ENCODE measurements around the gene NSG1. TPM values are rescaled to one million over a fixed set of nuclear protein-coding genes. Genes with fewer than 3 reads are reported as not detected.
A peak's percentile ranks its signal among the peaks of the same experiment; 100 is the strongest.

NSG1 gene
- total RNA-seq, 2 experiments from 2014 or later, result 1.9 to 2.1 TPM

DNA sequence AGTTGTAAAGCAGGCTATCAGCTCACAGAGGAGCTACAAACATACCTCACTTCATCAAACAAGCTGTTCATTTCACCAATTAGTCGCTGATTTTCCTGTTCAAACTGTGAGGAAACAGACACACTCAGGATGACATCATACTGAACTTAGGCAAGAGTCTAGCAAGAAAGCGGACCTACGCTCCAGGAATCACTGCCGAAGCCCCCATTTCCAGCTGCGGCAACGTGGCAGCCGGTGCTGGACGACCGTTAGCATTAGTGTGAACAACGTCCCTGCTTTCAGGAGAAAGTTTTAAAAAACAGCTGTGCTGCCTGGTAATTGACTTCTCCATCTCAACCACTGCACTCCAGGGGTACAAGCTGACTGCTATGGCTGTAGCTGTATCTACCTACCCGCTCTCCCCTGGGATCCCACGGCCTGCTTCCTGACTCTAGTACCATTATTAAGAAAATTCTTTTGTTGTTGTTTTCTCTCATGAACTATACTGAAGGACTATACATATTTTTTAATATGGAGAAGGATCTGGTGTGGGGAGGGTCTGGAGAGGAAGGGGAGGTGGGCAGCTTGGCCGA lies 38.3 kb downstream of the NSG1 start:
- no peak overlapping the region for H3K27ac Mint-ChIP-seq
- CTCF ChIA-PET, result no interaction called here
- peaks cover 9% of the 10 kb centered on the region for H3K36me3 Mint-ChIP-seq (ENCODE audit: low read depth)
- H3K4me1 Mint-ChIP-seq (ENCODE audit: low read depth), result no peaks in the 10 kb centered on the region
- no peak for DNase-seq
- intact Hi-C loops (cut with micrococcal nuclease), result no loop called here
- H3K9me3 Mint-ChIP-seq, result no peaks in the 10 kb centered on the region
- H3K27me3 Mint-ChIP-seq (ENCODE audit: low read depth), result no peaks in the 10 kb centered on the region
- H3K4me3 Mint-ChIP-seq, result no peak overlapping the region

DNA sequence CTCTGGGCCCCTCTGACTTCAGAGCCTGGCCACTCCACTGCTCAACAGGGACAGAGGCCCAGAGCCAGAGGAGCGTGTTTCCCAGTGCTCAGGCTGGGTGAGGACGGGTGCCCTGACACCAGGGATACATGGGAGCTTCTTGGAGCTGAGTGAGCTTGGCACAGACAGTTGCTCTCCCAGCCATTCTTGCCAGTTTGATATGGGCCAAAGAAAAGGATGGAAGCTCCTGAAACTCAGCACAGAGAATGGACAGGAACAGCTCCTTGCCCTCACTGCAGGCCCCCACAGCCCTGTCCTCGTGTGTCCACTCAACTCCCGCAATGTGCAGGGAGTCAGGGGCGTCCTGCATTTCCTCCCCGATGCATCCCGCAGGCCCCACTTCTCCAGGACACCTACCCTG lies 38.8 kb downstream of the NSG1 start:
- no peak for DNase-seq
- Mint-ChIP-seq H3K9me3 (no peaks in the 10 kb centered on the region), H3K27ac (no peak overlapping the region), H3K36me3 (ENCODE audit: low read depth) (peaks cover 7% of the 10 kb centered on the region), H3K4me1 (ENCODE audit: low read depth) (peaks cover 2% of the 10 kb centered on the region), H3K27me3 (ENCODE audit: low read depth) (no peaks in the 10 kb centered on the region), H3K4me3 (no peak overlapping the region)
- intact Hi-C loops (cut with micrococcal nuclease), result no loop called here
- CTCF ChIA-PET, result no interaction called here

DNA sequence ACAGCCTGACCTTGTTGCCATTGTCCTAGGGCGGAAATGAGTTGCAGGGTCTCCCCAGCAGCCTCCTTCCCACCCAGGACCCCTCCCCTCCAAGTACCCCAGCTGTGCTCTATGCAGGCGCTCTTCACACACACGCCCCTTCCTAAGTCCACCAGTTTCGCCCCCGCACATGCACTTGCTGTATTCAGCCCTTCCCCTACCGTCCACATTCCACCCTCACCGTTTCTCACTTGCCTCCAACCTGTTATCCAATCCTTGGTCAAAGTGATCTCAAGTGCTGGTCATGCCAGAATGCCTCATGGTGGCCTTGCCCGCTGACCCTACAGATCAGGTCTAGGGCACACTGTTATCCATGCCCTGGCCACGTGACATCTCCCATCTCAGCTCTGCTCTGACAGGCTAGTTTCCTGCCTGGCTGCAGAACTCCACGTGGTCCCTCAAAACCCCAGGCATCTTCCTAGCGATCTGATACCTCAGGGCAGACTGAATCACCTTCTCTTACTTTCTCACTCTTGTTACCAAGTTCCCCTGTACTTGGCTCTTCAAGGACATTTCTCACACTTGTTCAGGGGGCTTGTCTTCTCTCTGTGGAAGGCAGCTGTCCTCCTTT lies 39.7 kb downstream of the NSG1 start:
- Mint-ChIP-seq H3K4me1 (ENCODE audit: low read depth) (peaks cover 2% of the 10 kb centered on the region), H3K27ac (peak overlapping the region; percentile 9), H3K36me3 (ENCODE audit: low read depth) (peaks cover 4% of the 10 kb centered on the region), H3K9me3 (no peaks in the 10 kb centered on the region), H3K27me3 (ENCODE audit: low read depth) (no peaks in the 10 kb centered on the region), H3K4me3 (no peak overlapping the region)
- DNase-seq, result no peak
- intact Hi-C loops (cut with micrococcal nuclease), result no loop called here
- CTCF ChIA-PET, result no interaction called here

DNA sequence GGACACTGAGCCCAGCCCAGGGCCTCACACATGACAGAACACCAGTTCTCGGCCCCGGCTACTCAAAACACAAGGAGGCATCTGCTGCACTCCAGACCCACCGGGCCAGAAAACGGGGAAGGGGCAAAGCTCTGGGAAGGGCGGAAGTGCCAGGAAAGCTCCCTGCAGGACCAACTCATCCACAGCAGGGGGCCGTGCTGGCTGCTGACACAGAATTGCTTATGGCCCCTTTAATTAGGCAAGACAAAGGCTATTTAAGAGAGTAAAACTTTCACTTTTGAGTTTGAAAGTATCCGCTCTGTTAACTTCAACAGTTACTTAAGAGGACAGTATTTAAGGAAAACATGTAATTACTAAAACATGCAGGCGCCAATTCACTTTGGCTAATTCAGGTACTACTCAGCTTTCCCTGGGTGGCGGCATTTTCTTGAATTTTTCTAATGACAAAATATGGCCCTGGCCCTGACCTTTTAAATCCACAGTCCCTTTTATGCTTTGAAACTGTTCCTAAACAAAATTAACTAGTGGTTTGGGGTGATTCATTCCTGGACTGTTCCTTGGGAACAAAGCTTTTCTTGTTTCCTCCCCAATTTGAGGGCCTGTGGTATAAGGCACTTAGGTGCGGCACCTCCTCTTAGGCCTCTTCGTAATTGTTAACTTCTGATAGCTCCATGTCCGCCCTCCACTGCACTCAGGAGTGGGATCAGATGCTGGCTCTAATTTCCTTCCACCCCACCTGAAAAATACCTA lies 40.4 kb downstream of the NSG1 start:
- DNase-seq, result no peak
- H3K27ac Mint-ChIP-seq, result no peak overlapping the region
- CTCF ChIA-PET, result interaction anchor here (0.5 kb wide), 1 partner anchor 73 kb away, joined by 3 read pairs; no protein-coding TSS in a partner anchor
- H3K4me1 Mint-ChIP-seq (ENCODE audit: low read depth), result peaks cover 2% of the 10 kb centered on the region
- peaks cover 3% of the 10 kb centered on the region for H3K36me3 Mint-ChIP-seq (ENCODE audit: low read depth)
- intact Hi-C loops (cut with micrococcal nuclease), result no loop called here
- no peaks in the 10 kb centered on the region for H3K27me3 Mint-ChIP-seq (ENCODE audit: low read depth)
- H3K9me3 Mint-ChIP-seq, result no peaks in the 10 kb centered on the region
- no peak overlapping the region for H3K4me3 Mint-ChIP-seq

DNA sequence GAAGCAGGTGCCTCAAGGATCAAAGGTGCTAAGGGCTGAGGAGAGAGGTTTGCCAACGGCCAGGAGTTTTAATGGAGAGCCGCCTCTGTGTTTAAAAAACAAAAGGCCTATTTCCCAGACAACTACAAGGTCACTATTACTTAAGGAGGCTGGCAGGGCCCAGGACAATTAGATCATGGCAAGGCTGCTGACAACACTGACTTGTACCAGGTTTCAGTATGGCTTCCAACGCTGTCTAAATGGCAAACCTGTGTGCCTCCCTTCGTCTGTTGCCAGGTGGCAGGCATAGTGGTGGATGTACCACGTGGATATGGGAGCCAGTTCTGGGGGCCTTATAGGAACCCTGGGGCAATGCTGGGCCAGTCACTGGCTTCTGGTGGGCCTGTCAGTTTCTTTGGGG lies 41.0 kb downstream of the NSG1 start:
- CTCF ChIA-PET, result interaction anchor here (0.5 kb wide), 1 partner anchor 74 kb away, joined by 3 read pairs; no protein-coding TSS in a partner anchor

DNA sequence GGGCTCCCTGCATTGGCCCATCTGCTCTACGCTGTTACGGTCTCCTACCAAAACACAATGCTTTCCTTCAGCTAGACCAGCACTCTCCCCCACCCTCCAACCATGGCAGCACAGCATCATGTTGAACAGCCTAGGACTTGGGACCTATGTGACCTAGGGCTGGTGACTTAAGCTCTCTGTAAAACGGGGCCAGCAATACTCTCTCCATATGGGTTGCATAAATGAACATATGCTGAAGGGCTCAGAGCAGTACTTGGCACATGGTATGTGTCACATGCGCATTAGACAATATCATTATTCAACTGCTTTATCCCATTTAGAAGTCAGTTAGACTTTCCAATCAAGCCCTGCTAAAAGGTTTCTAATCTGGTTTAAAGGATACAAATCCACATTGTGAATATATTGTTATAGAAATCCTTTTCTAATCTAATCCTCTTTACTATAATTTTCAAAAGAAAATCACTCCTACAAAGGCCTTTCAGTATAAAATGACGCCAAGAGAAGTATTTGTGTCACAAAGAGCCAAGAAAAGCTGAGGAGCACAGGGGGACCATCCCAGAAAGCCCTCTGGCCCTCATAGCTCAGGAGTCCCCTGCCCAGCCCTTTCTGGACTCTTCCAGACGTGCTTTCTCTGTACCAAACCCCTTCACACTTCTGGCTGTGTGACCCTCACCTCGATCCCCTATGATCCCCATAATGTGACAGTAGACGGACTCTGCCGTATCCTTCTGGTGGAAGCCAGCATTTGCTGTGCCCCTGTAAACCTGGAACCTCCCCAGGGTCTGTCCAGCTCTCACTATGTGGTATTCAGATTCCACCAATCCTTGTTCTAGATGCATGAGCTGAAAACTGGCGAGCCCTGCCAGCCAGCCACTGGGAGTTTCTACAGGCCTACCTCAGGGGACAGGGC lies 42.3 kb downstream of the NSG1 start:
- Mint-ChIP-seq H3K27ac (no peak overlapping the region), H3K27me3 (ENCODE audit: low read depth) (no peaks in the 10 kb centered on the region), H3K9me3 (no peaks in the 10 kb centered on the region), H3K36me3 (ENCODE audit: low read depth) (peaks cover 2% of the 10 kb centered on the region), H3K4me3 (no peak overlapping the region), H3K4me1 (ENCODE audit: low read depth) (peaks cover 2% of the 10 kb centered on the region)
- intact Hi-C loops (cut with micrococcal nuclease), result no loop called here
- CTCF ChIA-PET, result interaction anchor here (1.0 to 2.5 kb wide), 4 partner anchors 8 to 178 kb away, joined by 3 to 10 read pairs (median 4); no protein-coding TSS in a partner anchor
- no peak for DNase-seq

More for the DNA sequence above, 41.0 kb downstream of the NSG1 start:
- Mint-ChIP-seq H3K9me3 (no peaks in the 10 kb centered on the region), H3K27me3 (ENCODE audit: low read depth) (no peaks in the 10 kb centered on the region), H3K4me3 (no peak overlapping the region), H3K4me1 (ENCODE audit: low read depth) (peaks cover 2% of the 10 kb centered on the region), H3K27ac (no peak overlapping the region), H3K36me3 (ENCODE audit: low read depth) (no peaks in the 10 kb centered on the region)
- no peak for DNase-seq
- intact Hi-C loops (cut with micrococcal nuclease), result no loop called here

DNA sequence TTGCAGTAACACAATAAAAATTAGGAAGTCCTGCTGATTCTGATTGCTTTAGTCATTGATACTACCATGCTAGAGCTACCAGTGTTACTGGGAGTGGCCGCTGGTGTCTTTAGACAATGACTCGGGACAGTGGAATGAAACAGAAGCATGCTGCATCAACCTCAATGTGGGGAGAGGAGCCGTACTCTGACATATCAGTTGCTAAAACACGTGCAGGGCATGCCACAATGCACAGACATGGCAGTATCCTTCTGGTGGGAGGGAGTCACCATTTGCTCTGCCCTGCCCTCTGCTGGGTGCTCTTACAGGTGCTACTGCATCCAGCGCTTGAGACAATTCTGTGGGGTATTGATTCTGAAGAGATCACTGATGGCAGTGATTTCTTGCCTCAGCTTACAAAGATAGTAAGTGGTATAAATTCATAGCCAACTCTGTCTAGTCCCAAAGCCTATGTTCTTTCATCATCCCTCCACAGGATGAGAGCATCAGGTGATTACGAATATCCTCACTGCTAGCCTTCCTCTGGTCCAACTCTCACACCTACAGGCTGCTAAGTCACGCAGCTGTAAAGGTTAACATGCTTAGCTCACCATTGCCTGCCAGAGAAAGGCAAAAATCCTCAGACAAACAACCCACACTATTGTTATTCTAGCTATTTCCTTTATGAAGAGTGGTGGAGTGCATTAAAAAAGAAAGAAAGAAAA lies 43.7 kb downstream of the NSG1 start:
- H3K9me3 Mint-ChIP-seq, result no peaks in the 10 kb centered on the region
- intact Hi-C loops (cut with micrococcal nuclease), result loop anchor here (1.0 to 2.0 kb wide), 3 partner anchors 45 to 178 kb away; no protein-coding TSS in a partner anchor
- H3K36me3 Mint-ChIP-seq (ENCODE audit: low read depth), result peaks cover 2% of the 10 kb centered on the region
- peak; percentile 69 for DNase-seq
- no peak overlapping the region for H3K4me3 Mint-ChIP-seq
- H3K27ac Mint-ChIP-seq, result no peak overlapping the region
- H3K27me3 Mint-ChIP-seq (ENCODE audit: low read depth), result no peaks in the 10 kb centered on the region
- H3K4me1 Mint-ChIP-seq (ENCODE audit: low read depth), result peaks cover 4% of the 10 kb centered on the region
- CTCF ChIA-PET, result interaction anchor here (0.8 to 2.5 kb wide), 6 partner anchors 10 to 171 kb away, joined by 3 to 10 read pairs (median 4); no protein-coding TSS in a partner anchor

DNA sequence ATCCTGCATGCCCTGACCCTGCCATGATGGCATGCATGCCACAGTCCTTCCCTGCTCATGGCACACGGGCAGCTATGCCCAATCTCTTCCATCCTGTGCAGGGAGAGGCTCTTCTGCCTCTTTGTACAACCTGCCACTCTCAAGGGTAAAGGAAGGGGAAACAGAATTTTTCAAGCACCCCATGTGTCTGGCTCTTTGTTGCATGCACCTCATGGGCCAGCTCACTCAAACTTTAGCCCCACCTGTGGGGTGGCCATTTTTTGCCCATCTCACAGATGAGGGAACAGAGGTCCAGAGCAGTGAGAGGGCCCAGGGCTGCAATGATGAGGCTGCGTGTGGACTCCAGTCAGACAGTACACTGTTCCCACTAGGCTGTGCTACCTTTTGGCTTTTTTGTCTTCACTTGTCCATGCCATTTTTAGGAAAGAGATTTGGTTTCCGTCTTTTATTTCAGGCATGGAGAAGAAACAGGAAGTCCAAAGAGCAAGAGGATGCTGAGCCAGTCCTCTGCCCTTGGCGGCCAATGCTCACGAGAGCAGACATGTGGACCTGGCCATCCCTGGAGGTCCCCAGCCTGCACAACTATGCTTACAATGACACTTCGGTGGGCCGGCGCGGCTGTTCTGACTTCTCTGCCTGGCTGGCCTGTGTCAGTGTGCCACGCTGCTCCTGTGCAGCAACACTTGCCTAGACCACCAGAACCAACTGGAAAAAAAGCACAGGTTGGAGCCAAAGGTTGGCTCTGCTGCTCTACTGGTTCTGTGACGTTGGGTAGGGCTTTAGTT lies 45.6 kb downstream of the NSG1 start:
- Mint-ChIP-seq H3K27me3 (ENCODE audit: low read depth) (no peaks in the 10 kb centered on the region), H3K36me3 (ENCODE audit: low read depth) (peaks cover 10% of the 10 kb centered on the region), H3K4me1 (ENCODE audit: low read depth) (peaks cover 12% of the 10 kb centered on the region), H3K27ac (no peak overlapping the region), H3K9me3 (no peaks in the 10 kb centered on the region), H3K4me3 (no peak overlapping the region)
- intact Hi-C loops (cut with micrococcal nuclease), result no loop called here
- DNase-seq, result no peak
- CTCF ChIA-PET, result interaction anchor here (1.8 kb wide), 1 partner anchor 48 kb away, joined by 5 read pairs; no protein-coding TSS in a partner anchor

DNA sequence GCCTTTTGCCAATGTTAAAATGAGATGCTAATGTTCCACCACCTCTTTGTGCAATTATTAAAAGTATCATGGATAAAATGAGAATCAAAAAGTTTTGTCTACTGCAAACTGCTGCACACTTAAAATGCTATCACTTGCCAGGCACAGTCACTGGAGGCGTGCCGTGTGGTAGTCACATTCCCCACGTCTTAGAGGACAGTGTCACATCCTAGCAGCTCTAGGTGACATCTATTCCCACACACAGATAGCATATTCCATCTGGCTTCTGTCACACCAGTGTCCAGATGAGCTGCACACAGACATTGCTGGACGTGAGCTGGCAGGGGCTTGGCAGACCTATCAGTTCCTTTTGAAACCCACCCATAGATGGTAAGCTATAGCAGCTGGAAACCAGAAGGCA lies 47.0 kb downstream of the NSG1 start:
- no peak overlapping the region for H3K27ac Mint-ChIP-seq
- intact Hi-C loops (cut with micrococcal nuclease), result no loop called here
- peaks cover 15% of the 10 kb centered on the region for H3K36me3 Mint-ChIP-seq (ENCODE audit: low read depth)

DNA sequence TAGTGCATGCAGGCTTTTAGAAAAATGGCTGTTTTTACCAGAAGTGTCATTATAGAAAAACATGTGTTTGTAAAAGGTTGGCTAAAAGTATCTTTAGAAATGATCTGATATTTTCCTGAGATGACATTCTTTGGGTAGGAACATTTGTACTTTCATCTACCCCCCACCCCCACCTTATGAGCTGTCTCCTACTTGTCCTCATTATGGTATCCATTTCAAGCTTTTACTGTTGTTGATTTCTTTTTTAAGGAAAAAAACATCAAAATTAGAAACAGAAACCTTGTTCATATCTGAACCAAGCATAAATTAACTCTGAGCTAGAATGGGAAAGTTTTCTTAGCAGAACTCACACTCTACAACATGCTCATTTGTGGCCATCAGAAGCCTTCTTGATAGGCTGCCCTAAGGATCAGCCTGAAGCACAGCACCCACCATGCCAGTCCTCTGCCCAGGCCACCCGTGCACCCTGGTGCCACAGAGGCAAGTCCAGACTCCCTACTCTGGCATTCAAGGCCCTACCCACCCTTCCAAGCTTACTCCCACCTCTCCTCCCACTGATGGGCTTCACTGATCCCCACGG lies 49.4 kb downstream of the NSG1 start:
- peak overlapping the region; percentile 48 for H3K27ac Mint-ChIP-seq
- no peaks in the 10 kb centered on the region for H3K27me3 Mint-ChIP-seq (ENCODE audit: low read depth)
- DNase-seq, result no peak
- H3K4me3 Mint-ChIP-seq, result no peak overlapping the region
- intact Hi-C loops (cut with micrococcal nuclease), result no loop called here
- no peaks in the 10 kb centered on the region for H3K9me3 Mint-ChIP-seq
- H3K36me3 Mint-ChIP-seq (ENCODE audit: low read depth), result peaks cover 15% of the 10 kb centered on the region
- CTCF ChIA-PET, result interaction anchor here (0.7 kb wide), 1 partner anchor 662 kb away, joined by 3 read pairs; no protein-coding TSS in a partner anchor
- H3K4me1 Mint-ChIP-seq (ENCODE audit: low read depth), result peaks cover 9% of the 10 kb centered on the region

More for the DNA sequence above, 47.0 kb downstream of the NSG1 start:
- DNase-seq, result no peak
- Mint-ChIP-seq H3K9me3 (no peaks in the 10 kb centered on the region), H3K27me3 (ENCODE audit: low read depth) (no peaks in the 10 kb centered on the region), H3K4me3 (no peak overlapping the region), H3K4me1 (ENCODE audit: low read depth) (peaks cover 12% of the 10 kb centered on the region)
- CTCF ChIA-PET, result interaction anchor here (0.6 kb wide), 1 partner anchor 176 kb away, joined by 3 read pairs; no protein-coding TSS in a partner anchor
